Panc1 (cell line): ENCODE data around the gene CHID1.

Experiments
- POLR2AphosphoS5 ChIP-seq: IDR thresholded peaks from 2 replicates; pipeline ENCODE4 v1.6.1; 2012; ENCODE audit warnings: mild to moderate bottlenecking, low read depth, low read length, moderate library complexity
- TF ChIP-seq, protein P1 (sequence below): fragments of 450-650 bp; IDR thresholded peaks from 2 replicates; pipeline ENCODE4 v1.5.1; 2017; ENCODE audit warnings: mild to moderate bottlenecking

DNA sequence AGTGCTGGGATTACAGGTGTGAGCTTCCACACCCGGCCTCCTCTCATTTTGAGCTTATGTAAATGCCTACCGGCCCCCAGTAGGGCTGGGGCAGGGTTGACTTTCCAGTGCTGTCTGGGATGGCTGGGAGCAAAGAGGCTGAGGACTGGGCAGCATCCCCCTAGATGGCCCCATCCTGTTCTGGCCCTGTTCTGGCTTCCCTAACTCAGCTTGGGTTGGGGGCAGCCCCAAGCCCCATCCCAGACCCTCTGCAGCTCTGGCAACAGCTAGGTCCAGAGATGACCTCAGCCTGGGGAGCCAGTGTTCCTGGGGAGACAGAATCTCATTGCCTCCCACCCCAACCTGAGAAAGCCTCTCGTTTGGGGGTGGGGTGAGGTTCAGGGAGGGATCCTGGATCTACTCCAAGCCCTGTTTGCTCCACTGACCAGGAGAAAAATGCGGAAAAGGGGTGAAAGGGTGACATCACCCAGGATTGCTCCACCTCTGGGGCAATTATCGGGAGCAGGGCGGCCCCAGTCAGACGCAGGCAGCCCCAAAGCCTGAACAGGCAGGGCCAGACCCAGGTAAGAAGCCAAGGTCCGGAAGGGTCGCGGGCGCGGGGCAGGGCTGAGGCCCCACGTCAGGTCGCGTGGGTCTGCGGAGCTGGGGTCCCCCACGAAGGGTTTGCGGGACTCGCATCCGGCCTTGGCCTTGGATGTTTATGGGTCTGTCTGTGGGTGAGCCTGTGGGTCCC, 92.0 kb downstream of the CHID1 start, which contains the start of gene PNPLA2:
- TF ChIP-seq, protein P1, sequence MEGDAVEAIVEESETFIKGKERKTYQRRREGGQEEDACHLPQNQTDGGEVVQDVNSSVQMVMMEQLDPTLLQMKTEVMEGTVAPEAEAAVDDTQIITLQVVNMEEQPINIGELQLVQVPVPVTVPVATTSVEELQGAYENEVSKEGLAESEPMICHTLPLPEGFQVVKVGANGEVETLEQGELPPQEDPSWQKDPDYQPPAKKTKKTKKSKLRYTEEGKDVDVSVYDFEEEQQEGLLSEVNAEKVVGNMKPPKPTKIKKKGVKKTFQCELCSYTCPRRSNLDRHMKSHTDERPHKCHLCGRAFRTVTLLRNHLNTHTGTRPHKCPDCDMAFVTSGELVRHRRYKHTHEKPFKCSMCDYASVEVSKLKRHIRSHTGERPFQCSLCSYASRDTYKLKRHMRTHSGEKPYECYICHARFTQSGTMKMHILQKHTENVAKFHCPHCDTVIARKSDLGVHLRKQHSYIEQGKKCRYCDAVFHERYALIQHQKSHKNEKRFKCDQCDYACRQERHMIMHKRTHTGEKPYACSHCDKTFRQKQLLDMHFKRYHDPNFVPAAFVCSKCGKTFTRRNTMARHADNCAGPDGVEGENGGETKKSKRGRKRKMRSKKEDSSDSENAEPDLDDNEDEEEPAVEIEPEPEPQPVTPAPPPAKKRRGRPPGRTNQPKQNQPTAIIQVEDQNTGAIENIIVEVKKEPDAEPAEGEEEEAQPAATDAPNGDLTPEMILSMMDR, result no peak
- no peak for TF ChIP-seq POLR2AphosphoS5
